GM18870 (cell line): Measurements from ENCODE around the gene MICU2.
A peak's percentile ranks its signal among the peaks of the same experiment; 100 is the strongest.

ENCODE experiments used
- ATAC-seq: cut with Tn5 transposase; IDR thresholded peaks from one replicate; pipeline ENCODE4 v1.9.1; 2021; ENCODE audit warnings: moderate library complexity; ENCODE audit not compliant: unreplicated experiment

The MICU2 gene, protein sequence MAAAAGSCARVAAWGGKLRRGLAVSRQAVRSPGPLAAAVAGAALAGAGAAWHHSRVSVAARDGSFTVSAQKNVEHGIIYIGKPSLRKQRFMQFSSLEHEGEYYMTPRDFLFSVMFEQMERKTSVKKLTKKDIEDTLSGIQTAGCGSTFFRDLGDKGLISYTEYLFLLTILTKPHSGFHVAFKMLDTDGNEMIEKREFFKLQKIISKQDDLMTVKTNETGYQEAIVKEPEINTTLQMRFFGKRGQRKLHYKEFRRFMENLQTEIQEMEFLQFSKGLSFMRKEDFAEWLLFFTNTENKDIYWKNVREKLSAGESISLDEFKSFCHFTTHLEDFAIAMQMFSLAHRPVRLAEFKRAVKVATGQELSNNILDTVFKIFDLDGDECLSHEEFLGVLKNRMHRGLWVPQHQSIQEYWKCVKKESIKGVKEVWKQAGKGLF

DNA sequence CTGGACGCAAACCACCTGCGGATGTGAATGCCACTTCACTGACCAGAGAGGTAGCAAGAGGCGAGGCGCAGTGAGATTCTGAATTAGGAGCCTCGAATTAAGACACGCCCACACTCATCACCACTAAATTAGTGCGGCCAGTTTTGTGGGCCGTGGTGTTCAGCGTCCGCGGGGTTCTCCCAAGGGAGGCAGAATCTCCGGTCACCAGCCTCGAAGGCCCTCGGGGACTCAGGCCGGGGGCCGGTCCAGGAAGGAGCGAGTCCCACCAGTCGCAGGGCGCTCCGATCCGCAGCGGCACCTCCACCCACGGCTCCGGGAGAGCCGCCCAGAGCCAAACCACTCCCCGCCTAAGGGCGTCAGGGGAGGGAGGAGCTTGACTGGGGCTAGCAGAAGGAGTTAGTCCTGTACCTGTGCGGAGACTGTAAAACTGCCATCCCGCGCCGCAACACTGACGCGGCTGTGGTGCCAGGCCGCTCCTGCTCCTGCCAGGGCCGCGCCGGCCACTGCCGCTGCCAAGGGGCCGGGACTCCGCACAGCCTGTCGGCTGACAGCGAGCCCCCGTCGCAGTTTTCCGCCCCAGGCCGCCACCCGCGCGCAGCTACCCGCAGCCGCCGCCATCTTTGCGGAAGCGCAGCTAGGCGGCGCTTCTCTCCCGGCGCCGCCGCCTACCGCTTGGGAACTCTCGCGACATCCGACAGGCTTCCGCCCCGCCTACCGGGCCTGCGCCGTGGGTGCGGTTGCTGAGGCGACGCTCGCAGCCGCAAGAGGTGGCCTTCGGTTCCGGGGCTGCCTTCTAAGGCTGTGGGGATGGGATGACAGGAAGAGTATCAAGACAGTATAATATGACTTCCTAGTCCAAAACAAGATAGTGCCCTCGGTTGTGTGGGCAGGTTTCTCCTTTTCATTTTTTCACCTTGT is at the start of gene MICU2:
MICU2 (minus strand) TSS at position 640 of the 918 bp plus-strand sequence; CDS start at position 618, 22 bp downstream.
- ATAC-seq, result peak; percentile 94

DNA sequence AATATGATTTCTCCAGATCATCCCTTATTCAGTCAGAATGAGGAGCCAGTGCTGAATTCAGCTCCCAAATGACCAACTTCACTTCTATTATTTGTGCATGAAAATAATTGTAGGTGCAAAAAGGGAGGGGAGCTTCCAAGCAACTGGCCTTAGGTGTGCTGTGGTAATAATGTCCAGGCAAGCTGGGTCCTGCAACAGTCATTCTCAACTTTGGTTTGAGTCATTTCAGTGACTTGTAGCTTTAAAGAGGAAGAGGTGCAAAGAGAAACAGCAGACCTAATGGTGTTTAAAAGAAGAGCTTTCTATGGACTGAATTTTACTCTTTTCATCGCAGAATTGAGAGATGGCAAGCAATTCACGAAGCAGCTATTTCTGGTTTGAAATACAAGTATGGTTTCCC is 37.7 kb upstream of the MICU2 start:
- no peak for ATAC-seq

DNA sequence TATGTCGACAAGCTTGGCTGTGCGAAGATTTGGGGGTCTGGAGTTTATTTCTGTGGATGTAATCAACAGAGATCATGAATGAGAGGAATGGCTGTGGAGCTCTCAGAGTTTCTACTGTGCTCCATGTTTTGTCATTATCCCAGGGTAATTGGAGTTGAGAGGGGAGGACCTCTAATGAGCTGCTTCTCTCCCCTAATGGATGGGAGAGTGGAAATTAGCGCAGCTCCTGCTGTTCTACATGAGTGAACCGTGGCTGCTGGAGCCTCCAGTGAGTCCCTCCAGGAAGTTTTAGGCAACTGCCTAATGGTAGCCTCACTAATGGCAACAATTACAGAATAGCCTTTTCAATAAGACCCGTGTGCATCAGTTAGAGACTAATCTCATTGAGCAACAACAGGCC is 35.6 kb upstream of the MICU2 start:
- no peak for ATAC-seq

DNA sequence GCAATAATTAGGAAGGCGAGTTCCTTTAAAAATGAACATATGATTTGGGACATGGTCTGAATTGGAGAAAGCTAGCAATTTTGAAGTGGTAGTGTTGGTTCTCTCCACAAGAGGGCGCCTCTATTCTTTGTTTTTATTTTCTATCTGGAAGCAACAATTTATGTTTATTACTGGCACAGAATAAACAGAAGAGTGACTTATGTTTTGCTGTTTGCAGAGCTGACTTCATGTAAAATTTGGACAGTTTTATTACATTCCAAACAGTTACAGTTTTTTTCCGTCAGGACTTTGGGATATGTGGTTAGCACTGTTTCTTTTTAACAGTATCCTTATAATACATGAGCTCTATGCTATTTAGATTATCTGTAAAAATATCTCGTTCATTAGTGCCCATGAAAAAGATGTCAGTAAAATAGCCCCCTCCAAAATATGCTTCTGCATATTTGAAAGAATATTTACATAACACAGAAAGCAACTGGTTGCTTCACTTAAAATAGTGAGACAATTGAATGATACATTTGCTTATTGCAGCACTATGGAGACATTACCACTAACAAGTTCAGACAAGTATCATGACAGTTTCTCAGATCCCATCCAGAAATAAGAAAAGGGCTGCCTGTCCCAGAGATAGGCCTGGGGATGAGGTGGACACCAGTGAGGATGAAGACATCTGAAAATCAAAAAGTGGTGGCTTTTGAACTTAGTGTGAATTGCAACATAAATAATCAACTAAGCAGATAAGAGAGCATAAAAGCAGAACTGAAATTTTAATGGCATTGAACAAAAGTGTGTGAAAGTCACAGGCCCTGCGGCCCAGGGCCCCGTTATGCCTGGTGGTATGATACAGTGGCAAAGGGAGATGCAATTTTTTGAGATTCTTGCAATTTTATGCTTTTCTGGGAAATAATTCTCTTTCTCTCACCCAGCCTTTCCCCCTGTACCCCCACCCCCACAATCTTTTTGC is 34.6 kb upstream of the MICU2 start:
- ATAC-seq, result no peak

DNA sequence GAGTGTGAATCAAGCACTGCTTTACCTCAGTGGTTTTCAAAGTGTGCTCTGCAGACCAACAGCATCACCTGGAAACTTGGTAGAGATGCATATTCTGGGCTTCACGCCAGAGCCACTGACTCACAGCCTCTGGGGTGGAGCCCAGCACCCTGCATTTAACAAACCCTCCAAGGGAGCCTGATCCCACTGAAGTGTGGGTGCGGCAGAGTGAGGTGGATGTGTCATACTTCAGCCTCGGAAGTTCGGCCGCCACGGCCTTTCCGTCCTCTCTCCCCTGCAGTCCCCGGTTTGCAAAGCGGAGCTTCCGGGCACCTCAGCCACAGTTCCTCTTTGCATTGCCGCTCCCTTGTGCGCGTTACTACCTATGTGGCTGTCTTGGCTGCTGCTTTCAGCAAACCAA is 33.3 kb upstream of the MICU2 start:
- no peak for ATAC-seq

DNA sequence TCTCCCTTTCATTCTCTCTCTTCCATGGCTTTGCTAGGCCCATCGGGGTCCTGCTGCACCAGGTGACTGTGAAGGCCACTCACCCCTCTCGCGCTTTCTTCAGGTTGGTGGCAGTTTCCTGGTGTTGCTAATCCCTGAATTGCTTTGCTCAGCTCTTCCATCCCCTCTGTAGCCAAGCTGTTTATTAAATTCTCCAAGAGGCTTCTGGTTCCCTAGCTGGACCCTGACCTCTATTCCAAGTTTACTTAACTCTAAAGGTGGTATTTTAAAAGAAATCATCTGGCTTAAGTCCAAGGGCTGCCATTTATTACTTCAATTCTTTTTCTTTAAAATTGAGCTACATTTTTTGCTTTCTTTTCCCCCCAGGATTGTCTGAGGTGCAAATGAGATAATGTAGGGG is 32.7 kb upstream of the MICU2 start:
- ATAC-seq, result no peak

DNA sequence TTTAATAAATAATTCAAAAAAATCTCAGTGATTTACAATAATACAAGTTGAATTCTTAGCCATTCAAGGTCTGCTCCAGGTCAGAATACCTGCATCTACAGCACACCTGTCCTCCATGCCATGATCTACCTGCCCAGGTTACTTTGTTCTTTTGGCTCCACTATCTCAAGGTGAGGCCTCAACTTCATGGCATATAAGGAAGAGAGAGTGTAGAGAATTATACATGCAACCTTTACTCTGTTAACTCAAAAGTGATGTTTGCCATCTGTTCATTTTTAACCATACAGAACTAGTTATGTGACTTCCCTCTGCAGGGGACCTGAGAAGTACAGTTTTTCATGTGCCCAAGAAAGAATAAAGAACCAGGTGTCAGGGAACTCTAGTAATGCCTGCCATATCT is 28.2 kb upstream of the MICU2 start:
- ATAC-seq, result no peak

DNA sequence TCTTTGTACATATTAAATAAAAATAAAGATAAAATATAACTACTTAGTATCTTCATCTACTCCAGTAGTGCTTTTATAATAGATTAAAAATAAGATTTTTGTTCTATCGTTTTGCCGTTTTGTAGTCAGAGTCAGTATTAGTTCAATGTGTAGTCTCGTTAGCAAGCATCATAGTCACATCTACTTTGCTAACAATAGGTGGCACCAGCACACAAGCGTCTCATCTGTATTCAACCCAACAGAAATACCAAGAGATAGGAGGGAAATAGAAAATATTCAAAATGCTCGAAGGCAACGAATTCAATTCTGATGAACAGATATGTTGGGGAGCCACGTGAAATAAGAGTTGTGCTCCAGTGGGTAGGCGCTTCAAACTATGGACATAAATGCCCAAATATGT is 21.4 kb upstream of the MICU2 start:
- ATAC-seq, result no peak

DNA sequence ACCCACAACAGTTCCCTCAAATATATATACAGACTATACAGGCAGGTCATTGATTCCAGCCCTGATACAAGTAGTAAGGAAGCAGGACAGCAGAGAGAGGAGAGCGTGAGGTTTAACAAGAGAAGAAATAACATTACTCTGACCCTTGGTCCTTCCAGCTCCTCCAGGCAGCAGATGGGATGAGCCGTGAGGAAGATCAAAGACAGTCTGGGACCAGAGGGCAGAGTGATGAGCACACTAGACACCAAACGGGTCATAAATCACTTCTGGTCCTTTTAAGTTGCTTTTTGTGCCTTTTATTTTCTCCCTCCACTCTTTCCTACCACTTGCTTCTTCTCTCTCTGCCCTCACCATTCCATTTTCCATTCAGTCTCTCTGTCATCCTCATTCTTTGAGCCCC is 16.9 kb upstream of the MICU2 start:
- no peak for ATAC-seq

DNA sequence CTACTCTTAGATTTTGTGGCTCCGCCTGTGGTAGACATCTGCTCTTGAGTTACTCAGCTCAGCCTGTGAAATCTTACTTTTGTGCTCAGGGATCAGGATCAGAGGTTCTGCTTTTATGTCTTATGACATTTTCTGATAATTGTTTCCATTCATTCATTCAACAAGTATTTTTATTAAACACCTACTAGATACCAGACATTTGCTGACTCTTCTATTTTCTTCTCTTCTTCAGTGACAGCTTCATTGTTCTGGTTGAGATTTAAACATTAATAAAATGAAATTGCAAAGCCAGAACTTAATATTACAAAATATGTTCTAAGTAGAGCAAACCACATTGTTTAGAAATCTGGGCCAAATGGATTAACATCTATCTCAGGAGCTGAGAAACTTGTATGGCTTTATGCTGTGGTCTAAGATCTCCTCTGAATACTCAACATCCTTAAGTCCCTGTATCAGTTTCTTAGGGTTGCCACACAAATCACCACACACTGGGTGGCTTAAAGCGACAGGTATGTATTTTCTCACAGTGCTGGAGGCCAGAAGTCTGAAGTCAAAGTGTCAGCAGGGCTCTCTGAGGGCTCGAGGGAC is 15.8 kb upstream of the MICU2 start:
- no peak for ATAC-seq

DNA sequence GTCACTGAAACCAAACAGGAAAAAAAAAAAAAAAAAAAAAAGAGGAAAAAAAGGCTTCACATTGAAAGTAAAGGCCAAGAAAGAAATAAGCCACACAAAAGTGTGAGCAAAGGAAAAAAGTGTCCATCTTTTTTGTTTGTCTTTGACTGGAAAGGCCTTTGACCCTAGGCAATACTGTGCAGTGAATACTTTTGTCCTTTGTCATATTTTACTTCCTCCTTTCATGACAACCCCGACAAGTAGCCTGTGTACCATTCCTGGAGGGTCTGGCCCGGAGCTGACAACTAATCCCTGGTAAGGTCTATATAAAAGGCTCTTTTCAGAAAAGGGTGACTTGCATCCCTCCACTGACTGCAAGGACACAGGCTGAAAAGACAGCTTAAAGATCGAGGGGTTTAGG is 12.9 kb upstream of the MICU2 start:
- no peak for ATAC-seq

DNA sequence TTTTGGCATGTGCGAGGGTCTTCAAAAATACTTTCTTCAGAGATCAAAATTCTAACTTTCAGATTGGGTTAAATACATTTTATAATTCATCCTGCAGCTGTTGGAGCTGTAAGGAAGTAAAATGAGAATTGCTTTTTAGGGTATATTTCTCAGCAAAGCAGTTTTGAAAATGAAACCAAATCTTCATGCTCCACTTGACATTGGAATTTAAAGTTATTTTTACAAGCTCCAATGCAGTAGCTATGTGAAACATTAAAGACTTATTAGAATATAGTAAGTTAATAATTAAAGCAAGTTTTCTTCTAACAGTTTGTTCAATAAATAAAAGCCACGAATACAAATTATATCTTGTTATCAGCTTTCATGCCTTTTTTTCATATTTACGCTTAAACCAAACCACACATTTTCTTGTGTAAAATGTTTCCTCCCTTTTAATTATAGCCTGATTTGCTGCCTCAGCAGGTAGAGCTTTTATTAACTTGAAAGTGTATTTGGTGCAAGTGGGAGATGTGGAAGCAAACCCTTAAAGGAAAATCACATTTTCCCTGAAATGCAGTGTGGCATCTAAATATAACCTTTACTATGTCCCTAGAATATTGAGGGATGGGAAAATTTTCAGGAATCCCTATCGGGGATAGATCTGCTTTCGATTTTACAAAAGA is 12.4 kb upstream of the MICU2 start:
- no peak for ATAC-seq

DNA sequence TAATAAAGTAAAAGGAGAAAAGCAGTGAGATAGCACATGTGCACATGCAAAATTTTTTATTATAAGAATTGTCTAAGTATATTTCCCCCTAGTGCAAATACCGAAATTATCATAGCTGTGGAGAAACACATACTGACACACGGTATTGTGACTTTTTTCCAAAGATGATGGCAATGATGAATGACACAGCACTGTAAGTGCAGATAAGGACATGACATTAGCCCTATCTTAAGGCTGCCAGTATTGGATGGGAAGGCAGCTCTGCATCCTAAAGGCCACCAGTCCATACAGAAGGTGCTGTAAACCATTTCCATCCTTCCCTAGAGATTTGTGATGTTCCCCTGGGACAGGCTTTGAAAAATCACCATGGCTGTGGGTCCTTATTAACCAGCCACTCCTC is 11.5 kb upstream of the MICU2 start:
- no peak for ATAC-seq

DNA sequence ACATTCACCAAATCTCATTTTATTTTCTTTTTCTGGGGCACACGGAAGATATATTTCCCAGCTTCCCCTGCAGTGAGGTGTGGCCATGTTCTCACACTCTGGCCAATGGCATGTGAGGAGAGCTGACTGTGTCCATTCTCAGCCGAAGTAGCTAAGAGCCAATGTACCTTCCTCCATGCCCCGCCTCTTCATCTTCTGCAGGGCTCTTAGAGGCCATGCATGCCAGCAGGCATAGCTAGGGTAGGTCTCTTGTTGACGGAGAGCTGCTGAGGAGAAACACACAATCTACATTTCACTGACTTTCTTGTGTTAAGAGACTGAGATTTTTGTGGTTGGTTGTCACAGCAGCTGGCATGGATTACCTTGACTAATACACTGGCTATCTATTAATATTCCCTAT is 9.8 kb upstream of the MICU2 start:
- ATAC-seq, result no peak

DNA sequence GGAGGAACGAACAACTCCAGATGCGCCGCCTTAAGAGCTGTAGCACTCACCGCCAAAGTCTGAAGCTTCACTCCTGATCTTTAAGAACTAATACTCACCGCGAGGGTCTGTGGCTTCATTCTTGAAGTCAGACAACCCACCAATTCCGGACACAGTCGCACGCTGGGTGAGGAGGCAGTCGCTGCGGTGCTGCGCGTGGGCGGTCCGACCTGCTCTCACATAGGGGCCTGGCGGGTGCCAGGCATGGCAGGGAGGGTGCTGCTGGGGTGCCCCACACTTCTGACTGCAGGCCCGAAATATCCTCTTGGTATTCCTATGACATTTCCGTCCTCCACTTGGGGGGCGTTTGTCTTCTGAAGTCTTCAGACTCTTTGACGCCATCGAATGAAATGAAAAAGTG is 7.4 kb upstream of the MICU2 start:
- no peak for ATAC-seq

DNA sequence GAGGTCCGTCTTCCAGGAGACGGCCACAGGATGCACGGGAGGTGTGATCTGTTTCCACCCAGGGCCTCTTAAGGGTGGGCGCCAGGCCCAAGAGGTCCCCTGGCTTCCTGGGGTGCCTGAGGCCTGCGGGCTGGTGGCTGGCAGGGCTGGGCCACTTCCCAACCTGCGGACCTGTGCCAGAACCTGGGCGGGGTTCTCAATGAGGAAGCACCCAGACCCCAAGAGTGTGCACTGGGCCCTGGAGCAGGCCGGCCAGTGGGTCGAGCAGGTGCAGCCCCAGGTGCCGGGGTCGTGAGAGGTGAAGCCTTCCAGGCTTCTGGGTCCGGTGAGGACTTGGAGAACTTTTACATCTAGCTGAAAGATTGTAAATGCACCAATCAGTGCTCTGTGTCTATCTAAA is 6.7 kb upstream of the MICU2 start:
- no peak for ATAC-seq

DNA sequence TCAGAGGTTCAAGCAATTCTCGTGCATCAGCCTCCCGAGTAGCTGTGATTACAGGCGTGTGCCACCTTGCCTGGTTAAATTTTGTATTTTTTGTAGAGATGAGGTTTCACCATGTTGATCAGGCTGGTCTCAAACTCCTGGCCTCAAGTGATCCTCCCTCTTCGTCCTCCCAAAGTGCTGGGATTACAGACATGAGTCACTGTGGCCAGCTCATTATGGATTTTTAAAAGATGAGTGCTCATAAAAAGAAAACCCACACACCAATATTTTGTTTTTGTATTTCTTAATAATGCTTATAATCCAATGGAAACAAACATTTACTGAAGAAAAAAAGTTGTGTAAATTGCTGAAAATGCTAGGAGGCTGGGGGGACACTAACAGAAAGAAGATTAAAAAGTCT is 5.0 kb upstream of the MICU2 start:
- ATAC-seq, result no peak

DNA sequence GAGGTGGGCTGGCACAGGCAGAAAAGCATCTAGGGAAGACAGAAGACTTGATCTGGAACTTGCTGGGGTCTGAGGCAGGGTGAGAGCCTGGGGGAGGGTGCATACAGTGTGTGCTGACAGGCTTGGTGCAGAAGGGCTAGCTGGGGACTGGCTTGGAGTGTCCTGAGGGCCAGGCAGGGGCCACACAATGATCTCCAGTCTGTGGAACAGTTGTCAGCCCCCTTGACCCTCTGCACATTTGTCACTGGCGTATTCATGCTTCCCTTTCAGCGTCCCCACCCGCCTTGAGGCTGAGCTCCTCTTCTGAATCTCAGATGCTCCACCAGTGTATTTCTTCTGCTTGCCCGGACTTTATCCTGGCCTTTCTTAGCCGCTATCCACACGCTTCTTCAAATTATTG is 2.8 kb upstream of the MICU2 start:
- no peak for ATAC-seq

DNA sequence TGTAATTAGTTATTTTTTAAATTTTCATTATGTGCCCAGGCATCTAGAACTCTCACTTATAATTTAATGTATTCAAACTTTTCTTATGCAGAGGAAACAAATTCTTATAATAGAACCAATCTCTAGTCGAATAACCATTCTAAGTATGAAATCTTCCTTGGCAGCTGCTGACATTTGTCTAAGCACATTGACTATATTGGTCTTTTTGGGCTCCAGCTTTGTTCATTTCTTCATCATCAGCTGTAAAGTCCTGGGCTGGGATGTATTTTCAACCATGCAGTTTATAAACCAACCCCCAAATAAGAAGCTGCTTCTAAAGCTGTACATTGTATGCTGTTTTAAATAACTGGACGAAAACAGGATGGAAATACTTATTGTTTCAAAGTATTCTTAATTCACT is 2.3 kb upstream of the MICU2 start:
- ATAC-seq, result no peak

DNA sequence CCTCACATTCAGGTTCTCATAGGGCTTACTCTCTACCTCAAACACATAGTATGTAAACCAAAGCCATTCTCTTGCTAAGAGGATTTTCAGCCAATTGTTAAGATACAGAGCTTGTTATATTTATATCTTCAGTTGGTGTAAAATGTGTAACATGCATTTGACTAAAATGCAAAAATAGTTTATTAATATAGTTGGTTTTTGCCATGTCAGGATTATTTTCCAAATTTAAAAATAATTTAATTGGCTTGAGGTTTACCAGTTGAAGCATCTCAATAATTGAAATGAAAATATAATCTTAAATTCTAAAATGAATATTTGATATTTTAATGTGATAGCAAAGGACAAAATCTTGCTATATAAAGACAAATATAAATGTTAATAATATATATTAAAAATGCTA is 7.2 kb downstream of the MICU2 start:
- no peak for ATAC-seq
